IPS DF 6.9 (cell line): ENCODE data around the gene BTBD16.

Source experiments
- DNase-seq: peaks from one replicate; pipeline ENCODE4 v3.0.0-alpha.2; 2013; ENCODE audit warnings: low read depth, low spot score
- H3K27ac ChIP-seq: one replicate; pipeline ENCODE4 v1.5.1; 2013; ENCODE audit warnings: low read length, control low read depth
- H3K27me3 ChIP-seq: 2 replicates; pipeline ENCODE4 v1.6.1; 2013; ENCODE audit warnings: mild to moderate bottlenecking, low read length; ENCODE audit not compliant: control insufficient read depth, insufficient read depth
- H3K36me3 ChIP-seq: 2 replicates; pipeline ENCODE4 v1.6.1; 2013; ENCODE audit warnings: low read length; ENCODE audit not compliant: control insufficient read depth, insufficient read depth
- H3K4me1 ChIP-seq: 2 replicates; pipeline ENCODE4 v1.6.1; 2013; ENCODE audit warnings: low read length; ENCODE audit not compliant: control insufficient read depth, insufficient read depth
- H3K4me3 ChIP-seq: 2 replicates; pipeline ENCODE4 v1.5.1; 2013; ENCODE audit warnings: mild to moderate bottlenecking, low read length
- H3K9me3 ChIP-seq: 2 replicates; pipeline ENCODE4 v1.6.1; 2013; ENCODE audit warnings: low read length, inconsistent platforms; ENCODE audit not compliant: control insufficient read depth, insufficient read depth
- WGBS: extraction: QIAGEN DNeasy Blood & Tissue Kit; methylation state at CpG from one replicate; pipeline ENCODE4 v1.1.7; 2013; ENCODE audit warnings: mixed read lengths, missing lambda C conversion rate; ENCODE audit not compliant: insufficient read length, insufficient coverage; 5-methylcytosine and 5-hydroxymethylcytosine counted together

The BTBD16 gene

DNA sequence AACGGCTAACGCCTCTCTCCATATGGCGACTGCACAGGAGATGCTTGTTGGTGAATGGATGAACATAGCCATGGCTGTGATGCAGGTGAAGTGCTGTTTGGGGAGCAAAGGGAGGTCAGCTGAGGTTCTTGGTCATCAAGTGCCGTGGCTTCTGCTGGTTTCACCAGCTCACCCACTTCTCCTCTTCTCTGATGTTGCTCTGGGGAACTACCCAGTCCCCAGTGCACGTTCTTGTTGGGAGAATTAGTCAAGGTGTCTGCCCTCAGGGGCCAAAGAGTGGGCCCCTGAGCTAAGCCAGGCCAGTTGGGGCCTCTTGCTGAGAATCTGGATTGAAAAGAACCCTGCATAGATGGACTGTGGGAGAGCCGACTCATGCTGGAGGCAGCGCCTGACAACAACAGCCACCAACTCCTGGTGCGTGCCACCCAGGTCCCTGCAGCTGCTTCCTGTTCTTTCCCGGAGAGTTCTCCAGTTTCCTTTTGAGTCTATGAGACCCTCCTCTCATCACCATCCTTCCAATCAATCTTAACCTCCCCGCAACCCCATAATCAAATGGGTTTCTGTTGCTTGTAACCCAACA is 3.0 kb downstream of the BTBD16 start:
- Histone ChIP-seq H3K4me1 (no peaks in the 10 kb centered on the region; the same call in 1 of the 2 replicates), H3K27me3 (no peaks in the 10 kb centered on the region; the same call in 1 of the 2 replicates)
- 100% methylated on average over 1 of the region's 10 CpGs for WGBS

GRCh38 chr10:122276611-122277208 is 5.6 kb downstream of the BTBD16 start:
- no peak overlapping the region for H3K4me3 ChIP-seq
- no peaks in the 10 kb centered on the region; the same call in 1 of the 2 replicates for H3K4me1 ChIP-seq
- H3K36me3 ChIP-seq: no peaks in the 10 kb centered on the region
- no peak overlapping the region for H3K27ac ChIP-seq
- H3K9me3 ChIP-seq: no peaks in the 10 kb centered on the region
- H3K27me3 ChIP-seq: no peaks in the 10 kb centered on the region; the same call in 1 of the 2 replicates
- DNase-seq: no peak
- no CpG with 5 or more reads among the region's 6 CpGs for WGBS

More for the DNA sequence above, 3.0 kb downstream of the BTBD16 start:
- Histone ChIP-seq H3K36me3 (no peaks in the 10 kb centered on the region), H3K4me3 (no peak overlapping the region), H3K9me3 (no peaks in the 10 kb centered on the region), H3K27ac (no peak overlapping the region)
- DNase-seq: no peak

GRCh38 chr10:122277526-122278136 is 6.5 kb downstream of the BTBD16 start:
- no peak for DNase-seq
- Histone ChIP-seq H3K36me3 (no peaks in the 10 kb centered on the region), H3K27ac (no peak overlapping the region), H3K9me3 (no peaks in the 10 kb centered on the region), H3K4me3 (no peak overlapping the region), H3K4me1 (peaks cover 1% of the 10 kb centered on the region; the same call in 1 of the 2 replicates), H3K27me3 (no peaks in the 10 kb centered on the region)
- no CpG with 5 or more reads among the region's 10 CpGs for WGBS

DNA sequence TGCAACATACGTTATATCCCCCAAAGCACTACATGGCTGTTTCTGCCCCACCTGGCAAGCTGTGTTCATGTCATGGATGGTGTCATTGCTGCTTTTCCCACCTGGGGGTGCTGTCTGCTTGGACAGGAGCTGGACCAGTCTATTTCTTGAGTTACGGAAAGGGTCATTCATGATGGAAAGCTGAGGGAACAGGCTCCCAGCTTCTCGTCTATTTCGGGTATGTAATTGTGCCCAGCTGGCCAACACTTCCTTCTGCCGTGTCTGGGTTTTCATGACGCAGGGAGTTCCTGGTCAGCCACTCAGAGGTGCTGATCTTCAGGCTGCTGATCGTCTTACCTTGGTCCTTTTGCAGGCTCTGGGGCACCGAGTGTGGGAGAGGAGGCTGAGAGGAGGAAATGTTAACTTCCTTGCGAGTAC is 8.6 kb downstream of the BTBD16 start:
- Histone ChIP-seq H3K4me1 (peaks cover 6% of the 10 kb centered on the region), H3K4me3 (no peak overlapping the region), H3K27me3 (no peaks in the 10 kb centered on the region), H3K27ac (no peak overlapping the region), H3K9me3 (no peaks in the 10 kb centered on the region), H3K36me3 (no peaks in the 10 kb centered on the region)
- WGBS: no CpG with 5 or more reads among the region's 9 CpGs
- DNase-seq: peak; percentile 47

GRCh38 chr10:122280156-122280555 is 9.1 kb downstream of the BTBD16 start:
- Histone ChIP-seq H3K27ac (no peak overlapping the region), H3K4me3 (no peak overlapping the region), H3K9me3 (no peaks in the 10 kb centered on the region), H3K27me3 (no peaks in the 10 kb centered on the region), H3K4me1 (peaks cover 6% of the 10 kb centered on the region), H3K36me3 (no peaks in the 10 kb centered on the region)
- no peak for DNase-seq
- no CpG with 5 or more reads among the region's 7 CpGs for WGBS

GRCh38 chr10:122281018-122281626 is 10.0 kb downstream of the BTBD16 start:
- H3K4me3 ChIP-seq: no peak overlapping the region
- peaks cover 6% of the 10 kb centered on the region for H3K4me1 ChIP-seq
- no CpG with 5 or more reads among the region's 7 CpGs for WGBS
- no peaks in the 10 kb centered on the region for H3K9me3 ChIP-seq
- no peak for DNase-seq
- H3K36me3 ChIP-seq: no peaks in the 10 kb centered on the region
- H3K27ac ChIP-seq: no peak overlapping the region
- no peaks in the 10 kb centered on the region for H3K27me3 ChIP-seq

DNA sequence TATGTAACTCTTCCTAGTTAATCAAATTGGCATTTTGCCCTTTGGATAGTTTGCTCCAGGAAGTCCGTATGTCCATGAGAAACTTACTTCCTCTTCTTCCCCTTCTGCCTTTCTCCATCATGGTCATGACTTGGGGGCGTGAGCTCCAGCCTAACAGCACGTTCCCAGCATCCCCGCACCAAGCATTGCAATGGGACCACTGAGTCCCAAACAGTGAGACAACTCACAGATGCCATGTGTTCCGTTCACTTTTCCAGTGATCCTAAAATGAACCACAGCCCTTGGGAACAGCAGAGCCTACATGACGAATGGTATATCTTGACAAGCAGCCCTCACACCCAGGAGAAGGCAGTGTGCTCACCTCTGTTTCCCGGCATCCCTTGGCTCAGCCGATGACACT is 10.7 kb downstream of the BTBD16 start:
- H3K27me3 ChIP-seq: no peaks in the 10 kb centered on the region
- WGBS: no CpG with 5 or more reads among the region's 8 CpGs
- H3K27ac ChIP-seq: no peak overlapping the region
- H3K9me3 ChIP-seq: no peaks in the 10 kb centered on the region
- H3K4me1 ChIP-seq: peaks cover 6% of the 10 kb centered on the region
- no peaks in the 10 kb centered on the region for H3K36me3 ChIP-seq
- DNase-seq: no peak
- no peak overlapping the region for H3K4me3 ChIP-seq

DNA sequence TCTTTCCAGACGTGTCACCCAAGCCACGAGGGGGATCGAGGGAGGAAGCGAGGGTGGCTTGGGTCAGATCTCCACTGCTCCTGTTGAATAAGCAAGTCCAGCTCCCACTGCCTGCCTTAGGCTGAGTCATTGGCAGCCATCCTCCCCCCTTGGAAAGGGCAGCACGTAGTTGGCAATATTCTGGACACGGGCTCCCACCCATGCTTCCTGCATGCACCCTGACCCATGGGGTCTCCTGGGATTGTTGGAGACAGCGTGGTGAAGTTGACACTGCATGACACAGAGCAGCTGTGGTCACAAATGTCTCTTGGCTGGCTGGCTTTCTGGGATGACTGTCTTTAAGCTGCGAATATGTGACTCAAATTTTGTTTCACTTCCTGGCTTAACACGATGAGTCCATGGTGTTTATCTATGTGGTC is 11.2 kb downstream of the BTBD16 start:
- H3K27ac ChIP-seq: no peak overlapping the region
- peaks cover 6% of the 10 kb centered on the region for H3K4me1 ChIP-seq
- DNase-seq: no peak
- H3K9me3 ChIP-seq: no peaks in the 10 kb centered on the region
- H3K27me3 ChIP-seq: no peaks in the 10 kb centered on the region
- WGBS: no CpG with 5 or more reads among the region's 9 CpGs
- H3K36me3 ChIP-seq: no peaks in the 10 kb centered on the region
- no peak overlapping the region for H3K4me3 ChIP-seq

DNA sequence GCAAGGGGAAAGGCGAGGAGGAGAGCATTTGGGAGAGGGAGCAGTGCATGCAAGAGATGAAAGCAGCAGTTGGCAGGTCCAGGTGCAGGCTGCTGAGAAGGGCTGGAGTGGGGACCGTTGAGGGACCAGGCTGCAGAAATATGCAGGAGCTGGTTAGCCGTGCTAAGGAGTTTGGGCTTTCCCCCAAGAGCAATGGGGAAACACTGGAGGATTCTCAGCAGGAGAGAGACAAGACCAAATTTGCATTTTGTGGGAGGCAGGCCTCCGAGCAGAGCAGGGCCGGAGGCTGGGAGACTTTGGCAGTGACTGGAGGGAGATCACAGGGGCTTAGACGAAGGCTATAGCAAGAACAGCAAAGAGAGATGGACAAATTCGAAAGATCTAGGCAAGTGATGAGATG is 11.8 kb downstream of the BTBD16 start:
- Histone ChIP-seq H3K27ac (no peak overlapping the region), H3K27me3 (no peaks in the 10 kb centered on the region), H3K4me1 (peaks cover 6% of the 10 kb centered on the region), H3K9me3 (no peaks in the 10 kb centered on the region), H3K4me3 (no peak overlapping the region; the same call in 1 of the 2 replicates), H3K36me3 (no peaks in the 10 kb centered on the region)
- WGBS: no CpG with 5 or more reads among the region's 7 CpGs
- no peak for DNase-seq

- Histone ChIP-seq H3K4me1 (peaks cover 6% of the 10 kb centered on the region), H3K4me3 (no peak overlapping the region), H3K27me3 (no peaks in the 10 kb centered on the region), H3K27ac (no peak overlapping the region), H3K9me3 (no peaks in the 10 kb centered on the region), H3K36me3 (no peaks in the 10 kb centered on the region)
- no peak for DNase-seq
- WGBS: no CpG with 5 or more reads among the region's 17 CpGs
These were observed 14.7 kb downstream of the BTBD16 start for GRCh38 chr10:122285506-122286444.
